Activated T-helper 2 cell treated with anti-CD3 and anti-CD28 coated beads, Interferon-gamma antibody, Interleukin-2, Interleukin-4, amounts not matched to agents 10 μg/mL and 5 μg/mL and 100 μg/mL, durations not matched to agents 14 hours and 24 hours and 36 hours (primary cell): ENCODE measurements around the gene CRIM1. TPM values are rescaled to one million over a fixed set of nuclear protein-coding genes. Genes with fewer than 3 reads are reported as not detected.
A peak's percentile ranks its signal among the peaks of the same experiment; 100 is the strongest.

ENCODE experiments used
- DNase-seq: peaks from one replicate; pipeline ENCODE4 v3.0.0; 2021; ENCODE audit warnings: low spot score
- H3K27ac Mint-ChIP-seq: one replicate; pipeline ENCODE4 v1.8.0; 2021; ENCODE audit warnings: mixed read lengths
- H3K27me3 Mint-ChIP-seq: one replicate; pipeline ENCODE4 v1.8.0; 2021; ENCODE audit warnings: low read depth, mixed read lengths
- H3K36me3 Mint-ChIP-seq: one replicate; pipeline ENCODE4 v1.8.0; 2021; ENCODE audit warnings: low read depth, mixed read lengths
- H3K4me1 Mint-ChIP-seq: one replicate; pipeline ENCODE4 v1.8.0; 2021; ENCODE audit warnings: low read depth, mixed read lengths
- H3K4me3 Mint-ChIP-seq: one replicate; pipeline ENCODE4 v1.8.0; 2021; ENCODE audit warnings: low read depth, mild to moderate bottlenecking, moderate library complexity, mixed read lengths
- H3K9me3 Mint-ChIP-seq: one replicate; pipeline ENCODE4 v1.8.0; 2021; ENCODE audit warnings: mixed read lengths
- intact Hi-C: fragments of 100-400 bp; cut with micrococcal nuclease; formaldehyde crosslinking; loops from one replicate; pipeline ENCODE4 v1.15.1; 2023
- total RNA-seq: library from RNA; stranded (reverse); gene quantifications from 2 replicates; pipeline ENCODE4 v1.2.3, GENCODE V29; 2022

The CRIM1 gene
- total RNA-seq, 1 donor from 2014 or later, result 12.8 TPM

DNA sequence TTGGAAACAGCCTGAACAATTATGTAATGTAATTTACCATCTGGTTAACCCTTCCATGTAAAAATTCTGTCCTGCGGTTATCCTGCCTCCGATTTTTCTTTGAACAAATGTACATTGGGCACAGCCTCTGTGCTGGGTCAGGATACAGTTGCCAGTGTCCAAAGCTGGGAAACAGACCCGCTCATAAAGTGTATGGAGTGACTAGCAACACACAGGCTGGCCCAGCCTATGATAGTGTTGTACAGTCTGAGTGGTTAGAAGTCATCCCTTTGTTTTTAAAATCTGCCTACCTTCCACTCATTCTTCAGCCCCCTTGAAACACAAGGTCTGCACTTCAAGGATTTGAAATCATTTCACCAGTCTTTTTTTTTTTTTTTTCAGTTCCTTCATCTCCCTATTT is 192.3 kb downstream of the CRIM1 start:
- no peak overlapping the region for H3K4me3 Mint-ChIP-seq
- peaks cover 13% of the 10 kb centered on the region for H3K4me1 Mint-ChIP-seq
- DNase-seq, result no peak
- intact Hi-C loops, result no loop called here
- no peak overlapping the region for H3K27ac Mint-ChIP-seq
- H3K36me3 Mint-ChIP-seq, result peaks cover 38% of the 10 kb centered on the region
- H3K27me3 Mint-ChIP-seq, result no peaks in the 10 kb centered on the region
- H3K9me3 Mint-ChIP-seq, result no peaks in the 10 kb centered on the region

GRCh38 chr2:36549165-36549574 is 193.6 kb downstream of the CRIM1 start:
- H3K36me3 Mint-ChIP-seq, result peaks cover 41% of the 10 kb centered on the region
- H3K4me3 Mint-ChIP-seq, result peak overlapping the region; percentile 35
- no peaks in the 10 kb centered on the region for H3K9me3 Mint-ChIP-seq
- peaks cover 13% of the 10 kb centered on the region for H3K4me1 Mint-ChIP-seq
- intact Hi-C loops, result no loop called here
- H3K27ac Mint-ChIP-seq, result peak overlapping the region; percentile 60
- no peaks in the 10 kb centered on the region for H3K27me3 Mint-ChIP-seq
- no peak for DNase-seq

- no peaks in the 10 kb centered on the region for H3K27me3 Mint-ChIP-seq
- intact Hi-C loops, result no loop called here
- no peak overlapping the region for H3K27ac Mint-ChIP-seq
- DNase-seq, result no peak
- H3K4me3 Mint-ChIP-seq, result no peak overlapping the region
- H3K36me3 Mint-ChIP-seq, result peaks cover 46% of the 10 kb centered on the region
- peaks cover 13% of the 10 kb centered on the region for H3K4me1 Mint-ChIP-seq
- H3K9me3 Mint-ChIP-seq, result no peaks in the 10 kb centered on the region
Measured at GRCh38 chr2:36550006-36550405, 194.4 kb downstream of the CRIM1 start.

DNA sequence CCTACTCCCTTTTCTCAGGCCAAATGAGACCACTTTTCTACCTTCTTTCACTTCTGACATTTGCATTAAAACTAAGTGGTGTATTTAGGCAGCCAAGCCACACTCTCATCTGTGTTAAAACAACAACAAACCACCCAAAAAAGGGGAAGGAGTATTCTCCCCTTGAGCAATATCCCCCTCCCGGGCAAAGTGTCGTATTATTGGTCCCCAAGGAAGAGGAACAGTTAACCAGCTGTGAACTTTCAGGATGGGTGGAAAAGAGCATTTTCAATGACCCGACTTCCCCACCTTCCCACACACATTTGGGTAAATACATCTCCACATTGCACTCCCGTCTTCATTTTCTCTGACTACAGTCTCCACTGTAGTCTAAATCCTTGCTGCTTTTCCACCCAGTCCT is 198.1 kb downstream of the CRIM1 start:
- no peak for DNase-seq
- Mint-ChIP-seq H3K4me3 (no peak overlapping the region), H3K9me3 (no peaks in the 10 kb centered on the region), H3K27me3 (no peaks in the 10 kb centered on the region), H3K36me3 (peaks cover 41% of the 10 kb centered on the region), H3K4me1 (peaks cover 9% of the 10 kb centered on the region), H3K27ac (no peak overlapping the region)
- intact Hi-C loops, result no loop called here

- Mint-ChIP-seq H3K4me3 (no peak overlapping the region), H3K4me1 (peaks cover 4% of the 10 kb centered on the region), H3K27me3 (no peaks in the 10 kb centered on the region), H3K27ac (no peak overlapping the region), H3K9me3 (no peaks in the 10 kb centered on the region), H3K36me3 (peaks cover 36% of the 10 kb centered on the region)
- DNase-seq, result no peak
- intact Hi-C loops, result no loop called here
Measured at GRCh38 chr2:36554531-36554930, 199.0 kb downstream of the CRIM1 start.

DNA sequence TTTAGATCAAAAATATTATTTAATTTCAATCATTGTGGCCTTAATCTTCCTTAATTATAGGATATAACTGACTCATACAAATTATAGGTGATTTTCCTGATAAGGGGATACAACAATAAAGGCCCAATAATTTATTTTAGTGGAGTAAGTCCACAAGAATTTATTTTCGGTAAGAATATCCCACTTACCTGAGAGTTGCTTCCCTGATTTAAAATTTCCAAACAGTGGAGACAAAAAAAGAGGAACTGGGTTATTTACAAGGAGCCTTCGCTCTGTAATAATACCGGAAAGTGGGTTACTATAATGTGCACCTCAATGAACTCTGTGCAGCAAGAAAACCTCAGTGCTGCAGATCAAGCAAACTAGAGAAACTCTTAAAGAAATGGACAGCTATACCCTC is 200.2 kb downstream of the CRIM1 start:
- Mint-ChIP-seq H3K4me1 (no peaks in the 10 kb centered on the region), H3K27ac (no peak overlapping the region), H3K9me3 (no peaks in the 10 kb centered on the region), H3K36me3 (peaks cover 36% of the 10 kb centered on the region), H3K27me3 (no peaks in the 10 kb centered on the region), H3K4me3 (no peak overlapping the region)
- DNase-seq, result no peak
- intact Hi-C loops, result no loop called here

- no peak overlapping the region for H3K4me3 Mint-ChIP-seq
- H3K27ac Mint-ChIP-seq, result no peak overlapping the region
- intact Hi-C loops, result no loop called here
- DNase-seq, result no peak
- H3K4me1 Mint-ChIP-seq, result peaks cover 3% of the 10 kb centered on the region
- H3K27me3 Mint-ChIP-seq, result no peaks in the 10 kb centered on the region
- H3K36me3 Mint-ChIP-seq, result peaks cover 36% of the 10 kb centered on the region
- no peaks in the 10 kb centered on the region for H3K9me3 Mint-ChIP-seq
Measured at GRCh38 chr2:36556842-36557241, 201.3 kb downstream of the CRIM1 start.

DNA sequence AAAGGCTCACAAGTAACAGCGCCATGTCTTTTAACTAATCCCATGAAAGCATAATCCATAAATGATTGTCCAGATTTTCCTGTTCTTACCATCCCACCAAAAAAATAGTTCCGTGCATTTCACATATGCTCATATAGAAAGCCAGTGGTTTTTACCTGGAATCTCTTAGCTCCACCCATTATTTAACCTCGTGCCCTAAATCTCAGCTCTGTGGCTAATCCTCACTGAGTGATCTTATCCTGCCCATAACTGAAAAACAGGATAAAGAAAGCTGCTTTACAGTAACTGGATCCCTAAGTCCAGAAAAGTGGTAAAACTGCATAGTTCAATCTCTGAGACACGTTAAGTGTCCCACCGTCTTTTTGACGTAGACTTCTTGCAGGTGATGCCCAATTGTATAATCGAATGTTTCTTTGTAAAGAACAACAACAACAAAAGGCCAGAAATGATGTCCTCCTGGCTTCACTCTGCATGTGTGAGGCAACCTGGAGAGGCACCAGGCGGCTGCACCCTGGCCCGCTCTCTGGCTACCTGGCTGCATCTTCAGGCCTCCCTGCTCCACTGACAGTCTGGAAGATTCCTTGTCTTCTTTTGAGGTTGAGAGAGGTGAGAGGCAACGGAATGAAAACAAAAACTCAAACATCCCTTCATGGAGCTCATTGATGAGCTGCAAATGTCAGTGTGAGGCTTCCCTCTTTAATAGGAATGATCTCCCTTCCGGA is 203.8 kb downstream of the CRIM1 start:
- intact Hi-C loops, result no loop called here
- Mint-ChIP-seq H3K4me1 (peaks cover 12% of the 10 kb centered on the region), H3K4me3 (no peak overlapping the region), H3K27me3 (no peaks in the 10 kb centered on the region), H3K36me3 (peaks cover 36% of the 10 kb centered on the region), H3K9me3 (no peaks in the 10 kb centered on the region), H3K27ac (no peak overlapping the region)
- no peak for DNase-seq

DNA sequence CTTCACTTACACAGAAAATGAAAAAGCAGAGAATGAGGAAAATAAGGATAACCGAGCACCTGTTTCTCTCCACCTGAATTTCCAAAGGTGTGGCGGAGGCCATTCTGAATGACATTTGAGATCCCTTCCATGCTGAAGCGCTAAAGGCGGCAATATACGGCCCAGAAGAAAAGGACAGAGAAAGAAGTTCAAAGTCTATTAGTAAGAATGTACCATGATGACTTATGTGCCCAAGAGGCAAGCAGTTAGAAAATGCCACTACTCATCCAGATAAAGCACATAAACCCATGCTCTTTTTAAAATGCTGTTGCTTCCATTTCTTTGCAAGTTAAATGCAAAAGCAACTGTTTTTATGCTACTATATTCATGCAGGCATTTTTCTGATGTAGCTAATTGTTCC is 205.1 kb downstream of the CRIM1 start:
- Mint-ChIP-seq H3K9me3 (no peaks in the 10 kb centered on the region), H3K4me3 (no peak overlapping the region), H3K27me3 (no peaks in the 10 kb centered on the region), H3K4me1 (peaks cover 12% of the 10 kb centered on the region), H3K27ac (no peak overlapping the region), H3K36me3 (peaks cover 29% of the 10 kb centered on the region)
- DNase-seq, result no peak
- intact Hi-C loops, result no loop called here

DNA sequence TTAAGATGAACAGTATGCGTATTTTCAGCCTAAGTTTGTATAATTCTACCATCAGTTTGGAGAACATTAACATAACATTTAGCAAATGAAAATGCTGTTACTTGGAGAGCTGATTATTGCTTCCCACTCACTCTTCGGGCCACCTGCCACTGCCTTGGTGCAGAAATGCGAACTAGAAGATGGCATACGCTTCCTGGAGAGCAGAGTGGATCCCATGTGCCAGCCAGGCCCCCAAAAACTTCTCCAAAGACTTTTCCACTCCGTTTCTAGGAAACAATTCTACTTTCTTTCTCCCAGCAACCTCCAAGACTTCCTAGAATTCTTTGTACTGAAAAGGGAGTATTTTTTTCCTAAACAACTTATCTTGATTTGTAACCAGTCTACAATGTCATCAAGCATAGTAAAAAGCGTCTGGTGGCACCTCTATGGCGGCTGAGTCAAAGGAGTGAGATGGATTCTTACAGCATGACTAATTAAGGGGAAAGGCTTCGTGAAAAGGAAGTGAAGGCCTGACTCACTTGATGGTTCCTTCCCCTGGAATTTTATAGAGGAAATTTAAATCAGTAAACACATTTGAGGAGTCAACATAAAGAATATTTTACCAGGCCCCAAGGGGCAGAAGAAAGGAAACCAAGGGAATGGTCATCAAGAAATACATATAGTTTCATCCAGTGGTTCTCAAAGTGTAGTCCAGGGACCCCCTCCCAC is 205.8 kb downstream of the CRIM1 start:
- Mint-ChIP-seq H3K27me3 (no peaks in the 10 kb centered on the region), H3K27ac (no peak overlapping the region), H3K4me3 (no peak overlapping the region), H3K9me3 (no peaks in the 10 kb centered on the region), H3K36me3 (peaks cover 29% of the 10 kb centered on the region), H3K4me1 (peaks cover 12% of the 10 kb centered on the region)
- no peak for DNase-seq
- intact Hi-C loops, result no loop called here

GRCh38 chr2:36562240-36562639 is 206.7 kb downstream of the CRIM1 start:
- Mint-ChIP-seq H3K36me3 (peaks cover 35% of the 10 kb centered on the region), H3K27ac (no peak overlapping the region), H3K9me3 (no peaks in the 10 kb centered on the region), H3K4me1 (peaks cover 12% of the 10 kb centered on the region), H3K27me3 (no peaks in the 10 kb centered on the region), H3K4me3 (no peak overlapping the region)
- intact Hi-C loops, result loop anchor here (1.0 kb wide), 1 partner anchor 26 kb away; no protein-coding TSS in a partner anchor
- no peak for DNase-seq

GRCh38 chr2:36562973-36563532 is 207.5 kb downstream of the CRIM1 start:
- Mint-ChIP-seq H3K9me3 (no peaks in the 10 kb centered on the region), H3K27me3 (no peaks in the 10 kb centered on the region), H3K27ac (no peak overlapping the region), H3K36me3 (peaks cover 32% of the 10 kb centered on the region), H3K4me3 (no peak overlapping the region), H3K4me1 (peaks cover 12% of the 10 kb centered on the region)
- intact Hi-C loops, result loop anchor here (1.0 kb wide), 1 partner anchor 27 kb away; no protein-coding TSS in a partner anchor
- DNase-seq, result no peak

GRCh38 chr2:36564377-36564930 is 208.9 kb downstream of the CRIM1 start:
- intact Hi-C loops, result no loop called here
- H3K4me1 Mint-ChIP-seq, result peaks cover 12% of the 10 kb centered on the region
- peaks cover 29% of the 10 kb centered on the region for H3K36me3 Mint-ChIP-seq
- no peak for DNase-seq
- no peaks in the 10 kb centered on the region for H3K27me3 Mint-ChIP-seq
- H3K9me3 Mint-ChIP-seq, result no peaks in the 10 kb centered on the region
- H3K4me3 Mint-ChIP-seq, result no peak overlapping the region
- H3K27ac Mint-ChIP-seq, result no peak overlapping the region
